HG03378 (cell line): ENCODE data around the gene TNFRSF6B.

Experiments
- ATAC-seq: cut with Tn5 transposase; IDR thresholded peaks from one replicate; pipeline ENCODE4 v1.9.1; 2021; ENCODE audit warnings: mild to moderate bottlenecking, moderate library complexity; ENCODE audit not compliant: unreplicated experiment

The TNFRSF6B gene

GRCh38 chr20:63694584-63695423 is 1.6 kb upstream of the TNFRSF6B start:
- no peak for ATAC-seq

- no peak for ATAC-seq
Measured at GRCh38 chr20:63695424-63696305, 787 bp upstream of the TNFRSF6B start.

- no peak for ATAC-seq
Measured at GRCh38 chr20:63696306-63696627, 185 bp upstream of the TNFRSF6B start.

GRCh38 chr20:63697357-63697867 is 960 bp downstream of the TNFRSF6B start:
- ATAC-seq, result no peak

- no peak for ATAC-seq
Measured at GRCh38 chr20:63697868-63698545, 1.6 kb downstream of the TNFRSF6B start.

GRCh38 chr20:63698739-63699465 is 2.5 kb downstream of the TNFRSF6B start:
- ATAC-seq, result no peak

GRCh38 chr20:63699466-63700198 is 3.2 kb downstream of the TNFRSF6B start:
- ATAC-seq, result no peak

GRCh38 chr20:63700199-63701050 is 4.0 kb downstream of the TNFRSF6B start:
- no peak for ATAC-seq

- ATAC-seq, result no peak
Measured at GRCh38 chr20:63701051-63701328, 4.5 kb downstream of the TNFRSF6B start.

GRCh38 chr20:63701329-63702035 is 5.0 kb downstream of the TNFRSF6B start:
- ATAC-seq, result no peak

GRCh38 chr20:63702036-63702665 is 5.7 kb downstream of the TNFRSF6B start:
- ATAC-seq, result no peak

- no peak for ATAC-seq
Measured at GRCh38 chr20:63702751-63703470, 6.5 kb downstream of the TNFRSF6B start.

GRCh38 chr20:63703471-63703975 is 7.1 kb downstream of the TNFRSF6B start:
- no peak for ATAC-seq

- ATAC-seq, result no peak
Measured at GRCh38 chr20:63703976-63704748, 7.7 kb downstream of the TNFRSF6B start.

GRCh38 chr20:63704749-63705117 is 8.3 kb downstream of the TNFRSF6B start:
- ATAC-seq, result no peak

GRCh38 chr20:63705232-63706026 is 9.0 kb downstream of the TNFRSF6B start:
- ATAC-seq, result no peak
